ENCODE results near the gene GPR87.

GPR87 gene

GRCh38 chr3:151281671-151282324 is 34.8 kb downstream of the GPR87 start:
- DNase-seq = no peak

GRCh38 chr3:151278230-151278629 is 38.4 kb downstream of the GPR87 start, which contains the start of gene P2RY14:
Gene P2RY14, minus strand, starts transcription at chr3:151278542. Its CDS starts 64,226 bp downstream, at chr3:151214316.
- no peak for DNase-seq

GRCh38 chr3:151276687-151277042 is 40.0 kb downstream of the GPR87 start:
- DNase-seq = no peak

GRCh38 chr3:151276038-151276686 is 40.5 kb downstream of the GPR87 start:
- DNase-seq = no peak

- no peak for DNase-seq
Observed at GRCh38 chr3:151275091-151275490, 41.5 kb downstream of the GPR87 start.

- DNase-seq = no peak
Observed at GRCh38 chr3:151269631-151270030, 47.0 kb downstream of the GPR87 start.

GRCh38 chr3:151268267-151269235 is 48.1 kb downstream of the GPR87 start:
- no peak for DNase-seq

GRCh38 chr3:151267066-151267465 is 49.6 kb downstream of the GPR87 start:
- no peak for DNase-seq

- DNase-seq = no peak
Observed at GRCh38 chr3:151265866-151266265, 50.8 kb downstream of the GPR87 start.

GRCh38 chr3:151265166-151265565 is 51.5 kb downstream of the GPR87 start:
- DNase-seq = no peak

GRCh38 chr3:151264605-151265004 is 52.0 kb downstream of the GPR87 start:
- DNase-seq = no peak

- DNase-seq = no peak
Observed at GRCh38 chr3:151262871-151263525, 53.6 kb downstream of the GPR87 start.

GRCh38 chr3:151259664-151260063 is 57.0 kb downstream of the GPR87 start:
- no peak for DNase-seq

GRCh38 chr3:151256749-151257148 is 59.9 kb downstream of the GPR87 start:
- no peak for DNase-seq

GRCh38 chr3:151248772-151249337 is 67.8 kb downstream of the GPR87 start:
- DNase-seq = no peak

Data from NK-92 treated with Interleukin-12 subunit alpha and Interleukin-12 subunit beta, amount 100 ng/mL, for 24 hours (cell line).